Measurements from ENCODE around the gene BCAR3.

DNA sequence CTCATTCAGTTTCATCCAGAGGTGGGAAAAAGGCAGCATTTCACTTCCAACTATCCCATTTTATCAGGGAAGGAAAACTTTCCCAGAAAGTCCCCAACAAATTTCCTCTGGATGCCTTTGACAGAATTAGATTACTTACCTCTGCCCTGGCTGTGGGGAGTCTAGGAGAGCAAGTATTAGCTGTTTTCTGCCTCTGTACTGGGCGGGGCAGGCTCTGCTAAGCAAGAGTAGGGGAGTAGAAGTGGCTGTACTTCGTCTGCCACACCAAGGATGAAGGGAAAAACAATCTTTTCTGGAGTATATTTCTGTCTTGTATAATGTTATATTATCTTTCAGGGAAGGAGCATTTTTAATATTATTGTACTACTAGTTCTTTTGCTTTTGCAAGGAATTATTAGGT, 155.2 kb downstream of the BCAR3 start:
- no peak for TF ChIP-seq ZNF274 (IDR thresholded peaks at IDR 0.05; ENCODE audit: low read depth, low read length)
- TF ChIP-seq YY1 (IDR thresholded peaks at IDR 0.05; ENCODE audit: insufficient read depth, insufficient read length) = no peak

All from NT2/D1 (cell line).